ENCODE data around the gene SIRT5. TPM values are rescaled to one million over a fixed set of nuclear protein-coding genes. Genes with fewer than 3 reads are reported as not detected.

The SIRT5 gene
- polyA plus RNA-seq, 1 donor from 2014 or later, result 15.9 TPM

- H3K4me3 ChIP-seq (ENCODE audit: low read length), result no peak overlapping the region
- H2AFZ ChIP-seq (ENCODE audit: low read depth, low read length), result no peak overlapping the region
- no peak for TF ChIP-seq REST (IDR thresholded peaks at IDR 0.05; ENCODE audit: borderline replicate concordance)
- no peak for TF ChIP-seq EP300 (conservative IDR thresholded peaks at IDR 0.05; ENCODE audit: poor library complexity, severe bottlenecking)
- no peak for TF ChIP-seq RAD21 (conservative IDR thresholded peaks at IDR 0.05)
- TF ChIP-seq EZH2 (IDR thresholded peaks at IDR 0.05; ENCODE audit: borderline replicate concordance, insufficient read depth, low read length, poor library complexity, severe bottlenecking), result no peak
- no peak for TF ChIP-seq MXI1 (conservative IDR thresholded peaks at IDR 0.05; ENCODE audit: poor library complexity, severe bottlenecking)
- no peak for TF ChIP-seq TAF1 (IDR thresholded peaks at IDR 0.05; ENCODE audit: low read depth)
- no peak for TF ChIP-seq SMC3 (conservative IDR thresholded peaks at IDR 0.05; ENCODE audit: poor library complexity)
- TF ChIP-seq POLR2AphosphoS5 (IDR thresholded peaks at IDR 0.05), result no peak
- no peak for TF ChIP-seq CTCF (IDR thresholded peaks at IDR 0.05; ENCODE audit: poor library complexity, severe bottlenecking)
- no peaks in the 10 kb centered on the region for H4K20me1 ChIP-seq (ENCODE audit: insufficient read depth)
- no peak overlapping the region for H3K27ac ChIP-seq (ENCODE audit: low read length)
- no peaks in the 10 kb centered on the region for H3K79me2 ChIP-seq (replicated peaks; ENCODE audit: insufficient read depth, low read length)
- no peaks in the 10 kb centered on the region for H3K9me3 ChIP-seq (ENCODE audit: low read length)
- no peaks in the 10 kb centered on the region for H3K36me3 ChIP-seq (ENCODE audit: insufficient read depth, low read length)
- no peak overlapping the region for H3K4me2 ChIP-seq (ENCODE audit: low read length)
- no peaks in the 10 kb centered on the region for H3K27me3 ChIP-seq (ENCODE audit: insufficient read depth, low read depth, low read length)
- H3K9me2 ChIP-seq (ENCODE audit: insufficient read depth, low read length), result no peaks in the 10 kb centered on the region
- H3K9ac ChIP-seq (ENCODE audit: low read length), result no peak overlapping the region
- H3F3A ChIP-seq (ENCODE audit: insufficient read depth, low read length, poor library complexity, severe bottlenecking), result no peaks in the 10 kb centered on the region
Observed at GRCh38 chr6:13563009-13563408, 11.4 kb upstream of the SIRT5 start.

GRCh38 chr6:13565921-13566320 lies 8.5 kb upstream of the SIRT5 start:
- Histone ChIP-seq H3F3A (ENCODE audit: insufficient read depth, low read length, poor library complexity, severe bottlenecking) (no peaks in the 10 kb centered on the region), H2AFZ (ENCODE audit: low read depth, low read length) (no peak overlapping the region), H3K9me2 (ENCODE audit: insufficient read depth, low read length) (no peaks in the 10 kb centered on the region), H3K36me3 (ENCODE audit: insufficient read depth, low read length) (no peaks in the 10 kb centered on the region), H3K4me2 (ENCODE audit: low read length) (no peak overlapping the region), H3K27ac (ENCODE audit: low read length) (no peak overlapping the region), H3K4me3 (ENCODE audit: low read length) (no peak overlapping the region), H3K79me2 (replicated peaks; ENCODE audit: insufficient read depth, low read length) (no peaks in the 10 kb centered on the region), H3K9ac (ENCODE audit: low read length) (no peak overlapping the region), H3K9me3 (ENCODE audit: low read length) (no peaks in the 10 kb centered on the region), H3K27me3 (ENCODE audit: insufficient read depth, low read depth, low read length) (no peaks in the 10 kb centered on the region), H4K20me1 (ENCODE audit: insufficient read depth) (no peaks in the 10 kb centered on the region)
- no peak for TF ChIP-seq POLR2AphosphoS5 (IDR thresholded peaks at IDR 0.05)
- no peak for TF ChIP-seq MXI1 (conservative IDR thresholded peaks at IDR 0.05; ENCODE audit: poor library complexity, severe bottlenecking)
- no peak for TF ChIP-seq RAD21 (conservative IDR thresholded peaks at IDR 0.05)
- TF ChIP-seq EP300 (conservative IDR thresholded peaks at IDR 0.05; ENCODE audit: poor library complexity, severe bottlenecking), result no peak
- no peak for TF ChIP-seq REST (IDR thresholded peaks at IDR 0.05; ENCODE audit: borderline replicate concordance)
- TF ChIP-seq TAF1 (IDR thresholded peaks at IDR 0.05; ENCODE audit: low read depth), result no peak
- TF ChIP-seq EZH2 (IDR thresholded peaks at IDR 0.05; ENCODE audit: borderline replicate concordance, insufficient read depth, low read length, poor library complexity, severe bottlenecking), result no peak
- TF ChIP-seq SMC3 (conservative IDR thresholded peaks at IDR 0.05; ENCODE audit: poor library complexity), result no peak
- TF ChIP-seq CTCF (IDR thresholded peaks at IDR 0.05; ENCODE audit: poor library complexity, severe bottlenecking), result no peak

Data from neural cell (in vitro differentiated cells).